ENCODE measurements around the gene SLC31A2.

The SLC31A2 gene

DNA sequence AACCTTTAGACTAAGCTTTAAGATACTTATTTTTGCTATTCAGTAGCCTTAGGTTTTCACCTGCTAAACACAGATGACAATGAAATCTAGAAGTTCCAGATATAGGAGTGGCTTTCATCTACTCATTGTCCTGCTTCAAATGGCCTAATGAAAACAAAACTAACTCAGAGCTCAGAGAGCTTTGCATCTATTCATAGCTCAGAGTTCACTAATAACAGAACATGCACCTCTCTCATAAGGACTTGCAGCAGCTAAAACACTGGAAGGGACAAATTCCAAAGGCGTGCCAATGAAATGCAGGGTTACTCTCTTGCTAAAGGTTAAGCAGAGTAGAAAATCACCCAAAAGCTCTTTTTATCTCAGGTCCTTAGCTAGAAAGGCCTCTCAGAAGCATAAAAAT lies 29.0 kb downstream of the SLC31A2 start:
- TF ChIP-seq CTCF (IDR thresholded peaks at IDR 0.05) (no peak), ZFX (IDR thresholded peaks at IDR 0.05; ENCODE audit: borderline replicate concordance) (no peak)
- no peak overlapping the region for H3K27ac ChIP-seq

DNA sequence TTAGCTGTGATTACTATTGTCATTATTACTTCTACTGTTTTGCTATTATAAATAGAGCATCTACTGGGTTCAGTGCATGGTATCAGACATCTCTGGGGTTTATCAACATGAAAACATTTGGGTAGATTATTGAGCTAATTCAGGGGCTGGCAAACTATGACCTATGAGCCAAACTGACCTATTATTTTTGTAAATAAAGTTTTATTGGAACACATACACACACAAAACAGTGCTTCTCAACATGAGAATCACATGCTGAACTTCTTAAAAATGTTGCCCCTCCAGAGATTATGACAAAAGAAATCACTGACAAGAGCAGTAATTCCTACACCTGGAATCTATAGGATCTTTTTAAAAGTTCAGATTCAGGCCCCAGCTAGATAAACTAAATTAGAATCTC lies 30.4 kb downstream of the SLC31A2 start:
- no peak for TF ChIP-seq CTCF (IDR thresholded peaks at IDR 0.05)
- no peak for TF ChIP-seq ZFX (IDR thresholded peaks at IDR 0.05; ENCODE audit: borderline replicate concordance)
- H3K27ac ChIP-seq = no peak overlapping the region

- TF ChIP-seq ZFX (IDR thresholded peaks at IDR 0.05; ENCODE audit: borderline replicate concordance) = no peak
- no peak for TF ChIP-seq CTCF (IDR thresholded peaks at IDR 0.05)
- H3K27ac ChIP-seq = no peak overlapping the region
These were observed 33.2 kb downstream of the SLC31A2 start for GRCh38 chr9:113183956-113184488.

DNA sequence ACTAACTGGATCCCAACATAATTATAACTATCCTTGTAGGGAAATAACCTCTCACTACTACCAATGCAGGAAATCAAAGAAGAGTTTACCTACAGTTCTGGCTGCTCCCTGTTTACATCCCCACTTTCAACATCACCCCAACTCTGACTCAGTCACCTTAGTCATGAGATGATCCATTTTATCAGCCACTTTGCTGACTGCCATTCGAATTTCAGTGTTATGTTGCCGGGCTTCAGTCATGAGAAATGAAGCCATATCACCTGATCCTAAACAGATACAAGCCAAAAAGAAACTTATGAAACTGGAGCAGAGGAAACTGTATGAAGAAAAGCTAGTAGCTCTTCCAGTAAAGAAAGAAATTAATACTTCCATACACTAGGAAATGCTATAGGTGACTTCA lies 33.7 kb downstream of the SLC31A2 start:
- no peak overlapping the region for H3K27ac ChIP-seq
- no peak for TF ChIP-seq CTCF (IDR thresholded peaks at IDR 0.05)
- TF ChIP-seq ZFX (IDR thresholded peaks at IDR 0.05; ENCODE audit: borderline replicate concordance) = no peak

DNA sequence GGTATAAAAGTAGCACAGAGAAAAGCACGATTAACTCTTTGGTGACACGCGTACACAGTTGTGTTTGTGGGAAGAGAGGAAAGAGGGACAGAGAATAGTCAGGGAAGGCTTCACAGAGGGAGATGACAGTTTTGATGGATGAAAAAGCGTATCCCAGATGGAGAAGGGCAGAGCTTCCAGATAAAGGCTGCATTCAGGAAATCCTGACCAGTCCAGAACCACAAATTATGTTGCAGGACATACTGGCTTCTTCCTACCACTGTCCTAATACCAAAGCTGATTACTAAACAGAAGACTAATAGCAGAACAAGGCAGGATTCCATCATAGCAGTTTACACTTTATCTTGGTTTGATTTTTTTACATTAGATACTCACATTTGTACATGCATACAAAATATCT lies 34.5 kb downstream of the SLC31A2 start:
- TF ChIP-seq ZFX (IDR thresholded peaks at IDR 0.05; ENCODE audit: borderline replicate concordance) = no peak
- TF ChIP-seq CTCF (IDR thresholded peaks at IDR 0.05) = no peak
- no peak overlapping the region for H3K27ac ChIP-seq

DNA sequence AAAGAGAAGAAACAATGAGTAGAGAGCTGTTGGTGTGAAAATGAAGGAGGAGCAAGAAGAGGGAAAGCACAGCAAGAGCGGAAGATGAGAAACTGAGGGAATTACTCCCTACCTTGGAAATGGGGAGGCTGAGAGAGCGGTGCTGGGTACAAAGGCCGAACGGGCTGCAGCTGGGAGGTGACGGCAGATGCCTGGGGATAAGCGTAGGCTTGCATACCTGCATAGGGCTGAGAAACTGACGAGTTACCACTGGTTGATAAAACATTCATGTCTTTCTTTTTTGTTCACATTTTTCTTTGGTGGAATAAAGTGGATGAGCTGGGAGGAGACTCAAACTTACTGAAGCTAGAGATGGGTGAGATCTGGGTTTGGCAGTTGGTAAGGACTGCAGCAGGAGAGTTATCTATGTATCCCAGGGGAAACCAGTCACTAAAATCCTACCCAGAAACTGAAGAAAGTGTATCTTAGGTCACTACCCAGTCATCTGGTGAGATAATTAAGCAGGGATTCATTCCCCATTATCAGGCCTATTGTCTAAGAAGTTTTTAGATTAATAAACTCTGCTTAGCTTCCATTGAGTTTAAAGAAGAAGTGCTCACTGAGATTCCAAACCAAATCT lies 35.4 kb downstream of the SLC31A2 start:
- H3K27ac ChIP-seq = no peak overlapping the region
- no peak for TF ChIP-seq CTCF (IDR thresholded peaks at IDR 0.05)
- no peak for TF ChIP-seq ZFX (IDR thresholded peaks at IDR 0.05; ENCODE audit: borderline replicate concordance)

- TF ChIP-seq ZFX (IDR thresholded peaks at IDR 0.05; ENCODE audit: borderline replicate concordance) (no peak), CTCF (IDR thresholded peaks at IDR 0.05) (no peak)
- H3K27ac ChIP-seq = no peak overlapping the region
These were observed 37.3 kb downstream of the SLC31A2 start for GRCh38 chr9:113187929-113188595.

Measured in 22Rv1 (cell line).